Hepatocyte (in vitro differentiated cells): ENCODE data around the gene CAPN15.

Source experiments
- EZH2 ChIP-seq: fragments of 200-600 bp; sonication (generic); IDR thresholded peaks from 2 replicates; pipeline ENCODE4 v1.6.1; 2016; ENCODE audit warnings: antibody characterized with exemption, mild to moderate bottlenecking, borderline replicate concordance
- EZH2phosphoT487 ChIP-seq: fragments of 200-600 bp; sonication (generic); IDR thresholded peaks from one replicate; pipeline ENCODE4 v1.6.1; 2018; ENCODE audit warnings: antibody characterized with exemption, mild to moderate bottlenecking, low read depth, moderate library complexity; ENCODE audit not compliant: unreplicated experiment, severe bottlenecking
- TF ChIP-seq, protein P1 (sequence below): fragments of 200-600 bp; sonication (generic); IDR thresholded peaks from 2 replicates; pipeline ENCODE4 v1.5.1; 2016; ENCODE audit warnings: antibody characterized with exemption, mild to moderate bottlenecking; ENCODE audit not compliant: poor library complexity

DNA sequence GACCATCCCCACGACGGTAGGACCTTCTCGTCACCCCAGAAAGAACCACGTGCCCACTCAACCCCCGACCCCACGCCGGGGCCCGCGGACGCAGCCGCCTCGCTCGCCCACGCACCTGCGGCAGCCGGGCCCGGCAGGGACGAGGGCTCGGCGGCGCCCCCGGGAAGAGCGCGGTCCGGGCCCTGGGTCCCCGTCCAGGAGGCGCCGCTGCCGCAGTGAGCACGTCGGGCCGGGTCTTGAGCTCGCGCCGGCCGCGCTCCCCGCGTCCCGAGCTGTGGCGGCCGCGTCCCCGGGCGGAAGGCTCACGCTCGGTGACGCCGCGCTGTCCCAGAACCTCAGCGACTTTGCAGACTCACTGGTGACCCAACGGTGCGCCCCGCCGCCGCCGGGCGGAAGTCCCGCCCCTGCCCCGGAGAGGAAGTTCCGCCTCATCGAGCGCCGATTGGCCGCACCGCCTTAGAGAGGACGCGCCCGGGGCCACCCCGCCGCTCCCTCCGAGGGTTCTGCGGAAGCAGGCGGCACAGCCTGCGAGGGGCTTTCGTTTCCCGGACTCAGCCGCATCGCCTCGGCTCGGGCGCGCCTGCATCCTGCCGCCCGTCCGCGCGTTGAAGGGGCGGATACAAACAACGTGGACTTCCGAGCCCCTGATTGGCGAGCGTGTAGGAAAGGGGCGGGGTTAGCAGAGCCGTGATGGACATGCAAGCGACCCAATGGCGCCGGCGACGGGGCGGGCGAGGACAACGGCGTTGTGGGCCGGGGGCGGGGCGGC, 61.6 kb downstream of the CAPN15 start:
- TF ChIP-seq EZH2 (no peak), EZH2phosphoT487 (no peak)
- TF ChIP-seq, protein P1, sequence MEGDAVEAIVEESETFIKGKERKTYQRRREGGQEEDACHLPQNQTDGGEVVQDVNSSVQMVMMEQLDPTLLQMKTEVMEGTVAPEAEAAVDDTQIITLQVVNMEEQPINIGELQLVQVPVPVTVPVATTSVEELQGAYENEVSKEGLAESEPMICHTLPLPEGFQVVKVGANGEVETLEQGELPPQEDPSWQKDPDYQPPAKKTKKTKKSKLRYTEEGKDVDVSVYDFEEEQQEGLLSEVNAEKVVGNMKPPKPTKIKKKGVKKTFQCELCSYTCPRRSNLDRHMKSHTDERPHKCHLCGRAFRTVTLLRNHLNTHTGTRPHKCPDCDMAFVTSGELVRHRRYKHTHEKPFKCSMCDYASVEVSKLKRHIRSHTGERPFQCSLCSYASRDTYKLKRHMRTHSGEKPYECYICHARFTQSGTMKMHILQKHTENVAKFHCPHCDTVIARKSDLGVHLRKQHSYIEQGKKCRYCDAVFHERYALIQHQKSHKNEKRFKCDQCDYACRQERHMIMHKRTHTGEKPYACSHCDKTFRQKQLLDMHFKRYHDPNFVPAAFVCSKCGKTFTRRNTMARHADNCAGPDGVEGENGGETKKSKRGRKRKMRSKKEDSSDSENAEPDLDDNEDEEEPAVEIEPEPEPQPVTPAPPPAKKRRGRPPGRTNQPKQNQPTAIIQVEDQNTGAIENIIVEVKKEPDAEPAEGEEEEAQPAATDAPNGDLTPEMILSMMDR: no peak
